WERI-Rb-1 (cell line): ENCODE data around the gene EFNA2.
A peak's percentile ranks its signal among the peaks of the same experiment; 100 is the strongest.

Source experiments
- DNase-seq: peaks from one replicate; pipeline ENCODE4 v3.0.0-alpha.2; 2020
- H3K27ac ChIP-seq: fragments of 250-450 bp; sonication (Bioruptor Pico); 2 replicates; pipeline ENCODE4 v1.5.1; 2020; ENCODE audit warnings: mild to moderate bottlenecking, moderate library complexity
- H3K27me3 ChIP-seq: fragments of 250-450 bp; sonication (Bioruptor Pico); 2 replicates; pipeline ENCODE4 v1.5.1; 2021; ENCODE audit warnings: mild to moderate bottlenecking, low read depth, moderate library complexity; ENCODE audit not compliant: insufficient read depth, severe bottlenecking
- H3K36me3 ChIP-seq: fragments of 250-450 bp; sonication (Bioruptor Pico); 2 replicates; pipeline ENCODE4 v1.5.1; 2020; ENCODE audit warnings: mild to moderate bottlenecking, moderate library complexity
- H3K4me3 ChIP-seq: 2 replicates; pipeline ENCODE4 v1.5.1; 2011; ENCODE audit warnings: low read depth, mild to moderate bottlenecking, control low read depth, low read length
- H3K9me3 ChIP-seq: fragments of 250-450 bp; sonication (Bioruptor Pico); 2 replicates; pipeline ENCODE4 v1.5.1; 2021; ENCODE audit warnings: mild to moderate bottlenecking, moderate library complexity; ENCODE audit not compliant: severe bottlenecking
- CTCF ChIP-seq: IDR thresholded peaks from 2 replicates; pipeline ENCODE4 v1.5.1; 2011; ENCODE audit warnings: low read depth, mild to moderate bottlenecking, control low read depth, inconsistent platforms, low read length

Gene EFNA2

GRCh38 chr19:1284979-1285736 lies 515 bp upstream of the EFNA2 start:
- H3K36me3 ChIP-seq: peaks cover 2% of the 10 kb centered on the region
- H3K9me3 ChIP-seq: no peaks in the 10 kb centered on the region
- TF ChIP-seq CTCF: no peak
- H3K27ac ChIP-seq: no peak overlapping the region
- peak overlapping the region; percentile 44 for H3K4me3 ChIP-seq
- H3K27me3 ChIP-seq: no peaks in the 10 kb centered on the region
- peak; percentile 38 for DNase-seq

GRCh38 chr19:1286487-1287353 lies 1.0 kb downstream of the EFNA2 start:
- DNase-seq: no peak
- Histone ChIP-seq H3K36me3 (peaks cover 3% of the 10 kb centered on the region; the same call in 1 of the 2 replicates), H3K27ac (peak overlapping the region; percentile 40; the same call in 1 of the 2 replicates), H3K4me3 (peak overlapping the region; percentile 76), H3K9me3 (no peaks in the 10 kb centered on the region), H3K27me3 (no peaks in the 10 kb centered on the region)
- TF ChIP-seq CTCF: no peak

DNA sequence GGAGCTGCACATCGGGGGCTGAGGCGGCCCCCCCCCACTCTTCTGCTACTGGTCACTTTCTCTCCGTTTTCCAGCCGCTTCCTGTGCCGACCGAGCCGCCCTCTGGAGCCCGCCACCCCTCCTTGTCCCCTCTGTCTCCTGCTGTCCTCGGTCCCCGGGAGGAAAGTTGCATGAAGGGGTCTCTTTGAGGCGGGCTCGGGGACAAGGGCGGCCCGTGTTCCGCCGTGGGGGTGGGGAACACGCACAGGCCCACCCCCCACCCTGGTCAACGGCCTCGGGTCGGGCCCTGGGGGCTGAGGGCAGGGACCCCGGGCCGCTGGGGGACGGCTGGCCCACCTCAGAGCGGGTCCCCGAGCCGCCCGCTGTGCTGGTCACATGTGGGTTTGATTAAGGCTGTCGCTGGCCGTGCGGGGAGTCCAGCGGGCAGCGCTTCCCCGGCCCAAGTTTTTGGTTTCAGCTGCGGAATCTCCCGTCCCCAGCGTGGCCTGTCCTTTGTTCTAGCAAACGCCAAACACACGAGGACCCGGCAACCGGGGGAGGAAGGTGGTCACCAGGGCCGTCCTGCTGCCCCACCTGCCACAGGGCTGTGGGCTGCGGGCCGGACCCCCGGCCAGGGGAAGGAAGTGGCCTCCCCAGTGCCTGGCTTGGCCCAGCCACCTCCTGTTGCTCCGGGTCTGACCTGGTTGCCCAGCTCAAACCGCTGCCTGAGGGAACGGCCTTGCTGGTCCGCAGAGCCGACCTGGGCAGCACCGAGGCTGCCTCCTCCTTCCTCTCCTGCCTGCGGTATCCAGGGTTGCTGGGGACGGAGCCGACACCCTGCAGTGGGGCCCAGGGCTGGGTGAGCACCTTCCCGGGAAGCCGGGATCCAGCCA lies 1.9 kb downstream of the EFNA2 start:
- H3K36me3 ChIP-seq: peaks cover 5% of the 10 kb centered on the region; the same call in 1 of the 2 replicates
- H3K27ac ChIP-seq: no peak overlapping the region
- DNase-seq: no peak
- no peaks in the 10 kb centered on the region for H3K27me3 ChIP-seq
- TF ChIP-seq CTCF: no peak
- H3K9me3 ChIP-seq: no peaks in the 10 kb centered on the region
- no peak overlapping the region for H3K4me3 ChIP-seq

DNA sequence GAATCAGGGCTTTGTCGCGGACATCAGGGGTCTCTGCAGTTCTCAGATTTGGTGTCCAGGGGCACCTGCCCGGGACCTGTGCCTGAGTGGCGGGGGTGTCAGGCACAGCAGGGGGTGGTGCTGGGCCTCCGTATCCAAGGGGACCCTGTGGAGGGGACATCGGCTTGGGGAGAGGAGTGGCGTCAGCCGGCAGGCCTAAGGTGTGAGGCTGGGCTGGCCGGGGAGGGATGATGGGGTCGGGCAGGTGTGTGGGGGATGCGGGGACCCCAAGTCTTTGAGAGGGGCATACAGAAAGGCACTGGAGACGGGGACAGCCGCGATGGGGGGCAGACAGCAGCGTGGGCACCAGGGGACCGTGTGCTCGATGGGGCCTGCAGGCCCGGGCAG lies 2.5 kb downstream of the EFNA2 start:
- Histone ChIP-seq H3K4me3 (no peak overlapping the region), H3K27me3 (no peaks in the 10 kb centered on the region), H3K9me3 (no peaks in the 10 kb centered on the region), H3K27ac (no peak overlapping the region), H3K36me3 (peaks cover 5% of the 10 kb centered on the region; the same call in 1 of the 2 replicates)
- TF ChIP-seq CTCF: no peak
- DNase-seq: no peak

- Histone ChIP-seq H3K9me3 (no peaks in the 10 kb centered on the region), H3K27me3 (no peaks in the 10 kb centered on the region), H3K36me3 (peaks cover 5% of the 10 kb centered on the region; the same call in 1 of the 2 replicates), H3K27ac (no peak overlapping the region), H3K4me3 (no peak overlapping the region)
- no peak for TF ChIP-seq CTCF
- DNase-seq: no peak
Measured at GRCh38 chr19:1288833-1289685, 3.4 kb downstream of the EFNA2 start.
